Effector memory CD4-positive, alpha-beta T cell (primary cell): ENCODE data around the gene DTX1.

Source experiments
- DNase-seq, 3 donors: peaks; one replicate each; pipeline ENCODE4 v3.0.0-alpha.2; 2020
- H3K27ac ChIP-seq: 2 replicates; pipeline ENCODE4 v1.7.0; 2013; ENCODE audit warnings: mild to moderate bottlenecking, low read length, moderate library complexity; ENCODE audit not compliant: insufficient read depth, poor library complexity, severe bottlenecking
- H3K27me3 ChIP-seq: replicated peaks from 2 replicates; pipeline ENCODE4 v1.7.0; 2013; ENCODE audit warnings: mild to moderate bottlenecking, low read length; ENCODE audit not compliant: insufficient read depth, control insufficient read depth, poor library complexity, severe bottlenecking
- H3K36me3 ChIP-seq: 2 replicates; pipeline ENCODE4 v1.7.0; 2013; ENCODE audit warnings: mild to moderate bottlenecking, low read length, moderate library complexity; ENCODE audit not compliant: control insufficient read depth, insufficient read depth
- H3K4me1 ChIP-seq: 2 replicates; pipeline ENCODE4 v1.7.0; 2013; ENCODE audit warnings: low read length, mild to moderate bottlenecking; ENCODE audit not compliant: control insufficient read depth, insufficient read depth, poor library complexity, severe bottlenecking
- H3K4me3 ChIP-seq: 2 replicates; pipeline ENCODE4 v1.7.0; 2013; ENCODE audit warnings: low read length, low read depth, mild to moderate bottlenecking; ENCODE audit not compliant: insufficient read depth, poor library complexity, severe bottlenecking
- H3K9me3 ChIP-seq: 2 replicates; pipeline ENCODE4 v1.7.0; 2013; ENCODE audit warnings: mild to moderate bottlenecking, low read length, moderate library complexity; ENCODE audit not compliant: control insufficient read depth

The DTX1 gene

GRCh38 chr12:113127791-113128199, 71.3 kb downstream of the DTX1 start:
- no peak for DNase-seq
- Histone ChIP-seq H3K27ac (no peak overlapping the region), H3K9me3 (no peaks in the 10 kb centered on the region), H3K27me3 (no peaks in the 10 kb centered on the region), H3K4me3 (no peak overlapping the region), H3K4me1 (no peaks in the 10 kb centered on the region), H3K36me3 (no peaks in the 10 kb centered on the region)

DNA sequence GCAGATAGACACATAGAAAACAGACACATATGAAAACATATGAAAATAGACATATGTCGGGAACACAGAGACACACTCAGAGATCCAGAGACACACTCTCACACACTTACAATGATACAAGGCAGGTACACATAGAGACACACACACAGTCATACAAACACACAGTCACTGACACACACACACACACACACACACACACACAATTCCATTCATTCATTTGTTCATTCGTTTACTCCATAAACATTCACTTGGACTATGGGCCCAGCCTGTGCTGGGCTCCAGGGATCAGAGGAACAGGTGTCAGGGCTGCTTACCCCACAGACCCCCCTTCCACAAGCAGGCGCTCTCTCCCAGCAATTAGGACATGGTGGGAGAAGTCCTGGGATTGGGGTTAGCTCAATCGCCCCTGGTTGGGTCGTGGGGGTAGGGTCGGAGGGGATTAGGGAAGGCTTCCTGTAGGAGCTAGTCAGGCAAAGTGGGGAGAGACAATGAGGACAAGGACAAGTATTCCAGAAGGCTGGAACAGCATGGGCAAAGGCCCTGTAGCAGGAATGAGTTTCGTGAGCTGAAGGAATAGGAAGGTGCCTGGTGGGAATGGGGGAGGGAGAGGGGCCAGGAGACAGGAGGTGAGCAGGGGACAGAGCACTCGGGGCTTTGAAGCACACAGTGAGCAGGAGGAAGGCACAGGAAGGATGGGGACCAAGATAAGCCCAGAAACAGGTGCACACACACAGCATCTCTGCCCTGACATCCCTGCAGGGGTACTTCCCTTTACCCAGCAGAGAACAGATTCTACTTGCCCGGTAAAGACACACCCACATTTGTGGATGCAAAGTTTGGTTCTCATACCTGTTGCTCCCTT, 72.5 kb downstream of the DTX1 start:
- Histone ChIP-seq H3K9me3 (no peaks in the 10 kb centered on the region), H3K27ac (no peak overlapping the region), H3K4me1 (no peaks in the 10 kb centered on the region), H3K27me3 (no peaks in the 10 kb centered on the region), H3K4me3 (no peak overlapping the region), H3K36me3 (no peaks in the 10 kb centered on the region)
- no peak for DNase-seq

- Histone ChIP-seq H3K27ac (no peak overlapping the region), H3K27me3 (no peaks in the 10 kb centered on the region), H3K4me1 (peaks cover 2% of the 10 kb centered on the region), H3K36me3 (no peaks in the 10 kb centered on the region), H3K9me3 (no peaks in the 10 kb centered on the region), H3K4me3 (no peak overlapping the region)
- no peak for DNase-seq
Observed at GRCh38 chr12:113129664-113130456, 73.3 kb downstream of the DTX1 start.

GRCh38 chr12:113130457-113131135, 74.1 kb downstream of the DTX1 start:
- no peak overlapping the region for H3K4me3 ChIP-seq
- H3K27me3 ChIP-seq: no peaks in the 10 kb centered on the region
- H3K36me3 ChIP-seq: no peaks in the 10 kb centered on the region
- H3K27ac ChIP-seq: no peak overlapping the region
- H3K4me1 ChIP-seq: peaks cover 8% of the 10 kb centered on the region
- no peak for DNase-seq
- no peaks in the 10 kb centered on the region for H3K9me3 ChIP-seq

- no peaks in the 10 kb centered on the region for H3K27me3 ChIP-seq
- no peak for DNase-seq
- H3K27ac ChIP-seq: no peak overlapping the region
- H3K9me3 ChIP-seq: no peaks in the 10 kb centered on the region
- peaks cover 12% of the 10 kb centered on the region for H3K4me1 ChIP-seq
- H3K36me3 ChIP-seq: no peaks in the 10 kb centered on the region
- H3K4me3 ChIP-seq: no peak overlapping the region
Observed at GRCh38 chr12:113131556-113131955, 75.0 kb downstream of the DTX1 start.

DNA sequence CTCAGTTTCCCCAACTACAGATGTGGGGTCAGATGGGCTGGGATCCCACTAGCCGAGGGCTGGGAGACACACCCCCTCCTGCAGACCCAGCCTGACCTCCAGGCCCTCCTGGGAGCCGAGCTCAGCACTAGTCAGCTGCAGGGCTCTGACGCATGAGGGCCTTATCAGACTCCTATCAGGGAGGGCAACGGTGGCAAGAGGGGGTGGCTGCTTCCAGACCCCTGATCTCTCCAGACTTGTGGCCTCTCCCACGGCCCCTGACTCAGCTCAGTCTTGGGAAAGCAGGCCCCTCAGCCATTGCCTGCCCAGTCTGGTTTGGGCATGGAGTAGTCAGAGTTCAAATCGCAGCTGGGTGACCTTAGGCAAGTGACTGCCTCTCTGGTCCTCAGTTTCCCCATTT, 76.5 kb downstream of the DTX1 start:
- no peaks in the 10 kb centered on the region for H3K27me3 ChIP-seq
- no peaks in the 10 kb centered on the region for H3K36me3 ChIP-seq
- no peak for DNase-seq

DNA sequence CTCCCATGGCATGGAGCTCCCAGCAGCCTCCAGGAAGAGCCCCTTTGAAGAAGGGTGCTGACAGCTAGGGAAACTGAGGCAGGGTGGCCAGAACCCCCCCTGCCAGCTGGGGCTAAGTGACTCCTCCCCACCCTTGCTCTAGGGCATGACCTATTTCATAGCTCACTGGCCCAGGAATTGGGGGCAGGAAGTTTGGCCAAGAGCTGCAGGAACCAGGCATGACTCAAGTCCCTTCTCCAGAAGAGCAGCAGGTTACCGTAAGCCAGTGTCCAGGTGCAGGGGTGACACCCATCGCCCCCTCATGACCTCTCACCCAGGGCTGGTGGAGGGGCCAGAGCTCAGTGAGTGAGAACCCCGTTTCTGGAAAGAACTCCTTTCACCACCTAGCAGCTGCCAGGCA, 77.1 kb downstream of the DTX1 start:
- no peak overlapping the region for H3K27ac ChIP-seq
- no peaks in the 10 kb centered on the region for H3K9me3 ChIP-seq
- peaks cover 12% of the 10 kb centered on the region for H3K4me1 ChIP-seq
- no peak for DNase-seq
- no peak overlapping the region for H3K4me3 ChIP-seq
- H3K36me3 ChIP-seq: no peaks in the 10 kb centered on the region
- no peaks in the 10 kb centered on the region for H3K27me3 ChIP-seq

More for the DNA sequence above, 76.5 kb downstream of the DTX1 start:
- H3K9me3 ChIP-seq: no peaks in the 10 kb centered on the region
- no peak overlapping the region for H3K27ac ChIP-seq
- H3K4me1 ChIP-seq: peaks cover 12% of the 10 kb centered on the region
- no peak overlapping the region for H3K4me3 ChIP-seq

- H3K4me1 ChIP-seq: peaks cover 12% of the 10 kb centered on the region
- H3K36me3 ChIP-seq: no peaks in the 10 kb centered on the region
- H3K27me3 ChIP-seq: no peaks in the 10 kb centered on the region
- H3K27ac ChIP-seq: no peak overlapping the region
- H3K4me3 ChIP-seq: no peak overlapping the region
- H3K9me3 ChIP-seq: no peaks in the 10 kb centered on the region
- no peak for DNase-seq
Observed at GRCh38 chr12:113134071-113134470, 77.5 kb downstream of the DTX1 start.

DNA sequence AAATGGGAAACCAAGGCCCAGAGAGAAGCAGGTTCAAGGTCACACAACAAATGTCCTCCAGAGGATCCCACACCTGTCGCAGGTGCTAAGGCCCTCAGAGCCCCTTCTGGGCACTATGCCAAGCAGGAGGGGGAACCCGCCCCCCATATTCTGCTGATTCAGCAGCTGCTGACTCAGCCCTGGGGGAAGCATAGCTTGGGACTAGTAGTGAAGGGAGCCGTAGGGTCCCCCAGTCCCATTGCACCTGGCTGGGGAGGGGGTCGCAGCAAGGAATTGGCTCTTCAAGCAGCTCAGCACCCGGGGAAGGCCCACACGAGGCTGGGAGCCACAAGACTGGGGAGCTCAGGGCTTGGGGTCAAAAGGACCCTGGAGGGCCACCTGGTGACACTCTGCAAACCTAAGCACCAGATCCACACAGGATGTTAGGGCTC, 78.0 kb downstream of the DTX1 start:
- H3K4me3 ChIP-seq: no peak overlapping the region
- H3K36me3 ChIP-seq: no peaks in the 10 kb centered on the region
- H3K27ac ChIP-seq: no peak overlapping the region
- H3K9me3 ChIP-seq: no peaks in the 10 kb centered on the region
- peaks cover 12% of the 10 kb centered on the region for H3K4me1 ChIP-seq
- H3K27me3 ChIP-seq: no peaks in the 10 kb centered on the region
- DNase-seq: no peak
